GM19035 (cell line): ENCODE data around the gene MUC12.
A peak's percentile ranks its signal among the peaks of the same experiment; 100 is the strongest.
"Not testable (repeated sequence)": the region's sequence is repeated elsewhere in the genome, so short reads cannot be mapped to it uniquely, and the experiment has no call there.

Experiments used
- ATAC-seq: cut with Tn5 transposase; IDR thresholded peaks from one replicate; pipeline ENCODE4 v1.9.1; 2021; ENCODE audit not compliant: unreplicated experiment

The MUC12 gene

DNA sequence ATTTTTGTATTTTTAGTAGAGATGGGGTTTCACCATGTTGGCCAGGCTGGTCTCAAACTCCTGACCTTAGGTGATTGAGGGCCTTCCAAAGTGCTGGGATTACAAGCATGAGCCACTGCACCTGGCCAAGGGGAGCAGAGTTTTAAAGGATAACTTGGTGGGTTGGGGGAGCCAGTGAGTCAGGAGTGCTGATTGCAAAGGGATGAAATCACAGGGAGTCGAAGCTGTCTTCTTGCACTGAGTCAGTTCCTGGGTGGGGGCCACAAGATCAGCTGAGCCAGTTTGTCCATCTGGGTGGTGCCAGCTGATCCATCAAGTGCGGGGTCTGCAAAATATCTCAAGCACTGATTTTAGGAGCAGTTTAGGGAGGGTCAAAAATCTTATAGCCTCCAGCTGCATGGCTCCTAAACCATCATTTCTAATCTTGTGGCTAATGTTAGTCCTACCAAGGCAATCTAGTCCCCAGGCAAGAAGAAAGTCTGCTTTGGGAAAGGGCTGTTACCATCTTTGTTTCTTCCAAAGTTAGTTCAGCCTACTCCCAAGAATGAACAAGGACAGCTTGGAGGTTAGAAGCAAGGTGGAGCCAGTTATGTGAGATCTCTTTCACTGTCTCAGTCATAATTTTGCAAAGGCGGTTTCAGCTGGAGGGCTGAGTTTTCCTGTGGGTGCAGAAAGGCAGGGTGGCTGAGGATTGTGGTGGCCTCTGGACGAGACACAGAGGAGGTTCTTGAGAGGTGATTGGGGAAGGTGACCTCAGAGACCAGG lies 15.8 kb downstream of the MUC12 start:
- ATAC-seq: not testable (repeated sequence)

GRCh38 chr7:100991631-100992030 lies 22.3 kb downstream of the MUC12 start:
- ATAC-seq: no peak

DNA sequence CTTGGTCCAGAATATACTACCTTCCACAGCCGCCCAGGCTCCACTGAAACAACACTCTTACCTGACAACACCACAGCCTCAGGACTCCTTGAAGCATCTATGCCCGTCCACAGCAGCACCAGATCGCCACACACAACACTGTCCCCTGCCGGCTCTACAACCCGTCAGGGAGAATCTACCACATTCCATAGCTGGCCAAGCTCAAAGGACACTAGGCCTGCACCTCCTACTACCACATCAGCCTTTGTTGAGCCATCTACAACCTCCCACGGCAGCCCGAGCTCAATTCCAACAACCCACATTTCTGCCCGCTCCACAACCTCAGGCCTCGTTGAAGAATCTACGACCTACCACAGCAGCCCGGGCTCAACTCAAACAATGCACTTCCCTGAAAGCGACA lies 22.9 kb downstream of the MUC12 start:
- ATAC-seq: not testable (repeated sequence)

GRCh38 chr7:100994671-100995070 lies 25.3 kb downstream of the MUC12 start:
- not testable (repeated sequence) for ATAC-seq

GRCh38 chr7:100998530-100998929 lies 29.2 kb downstream of the MUC12 start:
- not testable (repeated sequence) for ATAC-seq

- ATAC-seq: not testable (repeated sequence)
Measured at GRCh38 chr7:100999334-100999733, 30.0 kb downstream of the MUC12 start.

DNA sequence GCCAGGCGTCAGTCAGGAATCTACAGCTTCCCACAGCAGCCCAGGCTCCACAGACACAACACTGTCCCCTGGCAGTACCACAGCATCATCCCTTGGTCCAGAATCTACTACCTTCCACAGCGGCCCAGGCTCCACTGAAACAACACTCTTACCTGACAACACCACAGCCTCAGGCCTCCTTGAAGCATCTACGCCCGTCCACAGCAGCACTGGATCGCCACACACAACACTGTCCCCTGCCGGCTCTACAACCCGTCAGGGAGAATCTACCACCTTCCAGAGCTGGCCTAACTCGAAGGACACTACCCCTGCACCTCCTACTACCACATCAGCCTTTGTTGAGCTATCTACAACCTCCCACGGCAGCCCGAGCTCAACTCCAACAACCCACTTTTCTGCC lies 30.7 kb downstream of the MUC12 start:
- ATAC-seq: not testable (repeated sequence)

- not testable (repeated sequence) for ATAC-seq
Measured at GRCh38 chr7:101002333-101002732, 33.0 kb downstream of the MUC12 start.

DNA sequence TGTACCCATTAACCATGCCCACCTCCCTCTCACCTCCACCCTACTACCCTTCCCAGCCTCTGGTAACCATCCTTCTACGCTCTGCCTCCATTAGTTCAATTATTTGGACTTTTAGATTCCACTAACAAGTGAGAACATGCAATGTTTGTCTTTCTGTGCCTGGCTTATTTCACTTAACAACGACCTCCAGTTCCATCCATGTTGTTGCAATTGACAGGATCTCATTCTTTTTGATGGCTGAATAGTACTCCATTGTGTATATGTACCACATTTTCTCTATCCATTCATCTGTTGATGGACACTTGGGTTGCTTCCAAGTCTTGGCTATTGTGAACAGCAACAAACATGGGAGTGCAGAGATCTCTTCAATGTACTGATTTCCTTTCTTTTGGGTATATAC lies 38.0 kb downstream of the MUC12 start:
- not testable (repeated sequence) for ATAC-seq

GRCh38 chr7:101009629-101010028 lies 40.3 kb downstream of the MUC12 start:
- no peak for ATAC-seq

GRCh38 chr7:101012931-101013330 lies 43.6 kb downstream of the MUC12 start:
- no peak for ATAC-seq

DNA sequence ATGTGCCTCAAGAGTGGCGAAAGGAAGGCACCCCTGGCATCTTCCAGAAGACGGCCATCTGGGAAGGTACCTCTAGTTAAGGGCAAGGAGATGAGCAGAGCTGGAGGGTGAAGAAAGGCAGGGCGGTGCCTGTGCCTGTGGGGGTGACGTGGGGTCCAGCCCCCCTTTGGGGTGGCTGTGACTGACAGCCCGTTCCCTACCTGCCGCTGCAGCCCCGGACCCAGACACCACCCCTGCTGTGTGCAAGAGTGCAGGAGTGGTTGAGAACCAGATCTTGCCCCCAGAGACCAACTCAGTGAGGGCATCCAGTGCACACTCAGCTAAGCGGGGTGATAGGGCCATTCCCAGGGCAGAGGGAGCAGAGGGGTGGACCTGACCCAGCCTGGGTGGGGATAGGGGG lies 46.3 kb downstream of the MUC12 start:
- ATAC-seq: no peak

DNA sequence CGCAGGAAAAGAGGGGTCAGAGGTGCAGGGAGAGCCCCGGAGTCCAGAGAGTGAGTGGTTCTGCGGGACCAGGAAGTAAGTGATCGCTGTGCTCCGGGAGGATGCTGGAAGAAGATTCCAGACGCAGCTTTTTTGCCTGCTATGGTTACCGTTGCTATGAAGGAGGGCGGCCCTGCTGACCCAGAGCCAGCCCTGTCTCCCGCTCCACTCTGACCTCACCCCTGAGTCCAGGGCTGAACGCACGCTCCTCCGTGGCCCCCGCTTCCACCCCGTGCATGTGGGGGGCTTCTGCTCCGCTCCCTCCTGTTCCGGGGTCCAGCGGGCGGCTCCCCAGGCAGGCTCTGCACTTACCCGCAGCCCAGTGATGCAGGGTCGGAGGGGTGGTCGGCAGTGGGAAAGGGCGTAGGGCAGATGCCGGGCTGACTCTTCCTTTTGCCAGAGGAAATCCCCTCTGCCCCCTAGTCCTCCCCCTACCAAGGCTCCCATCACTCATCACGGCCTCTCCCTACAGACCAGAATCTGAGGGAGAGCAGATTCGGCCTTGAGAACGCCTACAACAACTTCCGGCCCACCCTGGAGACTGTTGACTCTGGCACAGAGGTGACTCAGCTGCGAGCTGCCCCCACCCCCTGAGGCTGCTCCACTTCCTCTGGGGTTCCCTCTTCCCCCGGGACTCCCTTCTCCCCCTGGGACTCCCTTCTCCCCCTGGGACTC lies 47.9 kb downstream of the MUC12 start:
- peak; percentile 61 for ATAC-seq

GRCh38 chr7:101018271-101019167 lies 49.2 kb downstream of the MUC12 start:
- ATAC-seq: no peak

DNA sequence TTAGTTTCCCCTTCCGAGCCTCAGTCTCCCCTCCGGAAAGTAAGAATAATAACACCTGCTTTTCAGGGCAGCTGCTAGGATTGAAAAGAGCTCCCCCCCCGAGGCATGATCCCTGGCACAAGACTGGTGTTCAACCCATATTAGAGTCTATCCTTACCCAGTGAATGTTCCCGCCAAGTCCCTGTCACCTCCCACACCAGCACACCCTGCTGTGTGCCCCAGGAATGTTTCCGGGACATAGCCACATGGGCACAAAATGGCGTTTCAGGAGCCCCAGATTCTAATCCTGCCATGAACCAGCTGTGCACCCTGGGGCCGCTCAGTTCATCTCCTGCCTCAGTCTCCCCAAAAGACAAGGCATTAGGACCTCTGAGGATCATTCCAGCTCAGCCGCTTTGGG lies 51.1 kb downstream of the MUC12 start:
- no peak for ATAC-seq

DNA sequence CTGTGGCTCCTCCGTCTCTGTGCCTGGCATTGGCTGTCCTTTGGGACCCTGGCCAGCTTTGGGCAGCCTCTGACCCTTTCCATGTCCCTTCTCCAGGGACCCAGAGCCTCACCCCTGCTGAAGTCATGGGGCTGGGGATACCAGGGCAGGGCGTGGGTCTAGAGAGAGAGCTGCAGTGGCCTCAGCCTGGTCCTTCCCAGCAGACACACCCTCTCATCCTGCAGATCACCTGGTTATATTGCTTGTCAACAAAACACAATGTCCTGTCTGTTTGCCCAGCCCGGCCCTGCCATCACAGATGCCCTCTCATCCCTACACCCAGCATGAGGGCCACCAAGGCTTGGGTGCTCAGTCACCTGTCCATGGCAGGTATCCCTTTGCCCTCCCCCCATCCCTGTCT lies 52.3 kb downstream of the MUC12 start:
- ATAC-seq: no peak

DNA sequence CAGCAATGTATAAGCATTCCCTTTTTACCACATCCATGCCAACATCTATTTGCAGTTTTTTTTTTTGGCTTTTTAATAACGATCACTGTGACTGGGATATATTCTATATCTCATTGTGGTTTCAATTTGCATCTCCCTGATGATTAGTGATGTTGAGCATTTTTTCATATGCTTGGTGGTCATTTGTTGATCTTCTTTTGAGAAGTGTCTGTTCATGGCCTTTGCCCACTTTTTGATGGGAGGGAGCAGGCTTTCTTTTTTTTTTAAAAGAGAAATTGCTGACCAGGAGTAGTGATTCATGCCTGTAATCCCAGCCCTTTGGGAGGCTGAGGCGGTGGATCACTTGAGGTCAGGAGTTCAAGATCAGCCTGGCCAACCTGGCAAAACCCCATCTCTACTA lies 54.5 kb downstream of the MUC12 start:
- no peak for ATAC-seq

DNA sequence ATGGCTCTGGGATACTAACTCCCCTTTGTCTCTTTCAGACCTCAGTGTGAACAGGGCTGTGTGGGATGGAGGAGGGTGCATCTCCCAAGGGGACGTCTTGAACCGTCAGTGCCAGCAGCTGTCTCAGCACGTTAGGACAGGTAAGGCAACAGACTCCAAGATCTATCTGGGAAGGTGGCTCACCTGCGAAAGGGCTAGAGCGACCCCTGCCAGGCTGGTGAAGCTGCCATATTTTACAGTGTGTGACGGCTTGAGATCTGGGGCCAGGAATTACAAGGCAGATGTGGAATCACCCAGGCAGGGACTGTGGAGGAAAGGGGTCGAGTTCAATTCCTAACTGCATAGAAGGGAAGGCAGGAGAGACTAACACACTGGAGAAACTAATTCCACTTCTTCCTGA lies 61.7 kb downstream of the MUC12 start:
- no peak for ATAC-seq

- no peak for ATAC-seq
Measured at GRCh38 chr7:101035941-101036340, 66.6 kb downstream of the MUC12 start.

GRCh38 chr7:101041283-101041682 lies 71.9 kb downstream of the MUC12 start:
- not testable (repeated sequence) for ATAC-seq

DNA sequence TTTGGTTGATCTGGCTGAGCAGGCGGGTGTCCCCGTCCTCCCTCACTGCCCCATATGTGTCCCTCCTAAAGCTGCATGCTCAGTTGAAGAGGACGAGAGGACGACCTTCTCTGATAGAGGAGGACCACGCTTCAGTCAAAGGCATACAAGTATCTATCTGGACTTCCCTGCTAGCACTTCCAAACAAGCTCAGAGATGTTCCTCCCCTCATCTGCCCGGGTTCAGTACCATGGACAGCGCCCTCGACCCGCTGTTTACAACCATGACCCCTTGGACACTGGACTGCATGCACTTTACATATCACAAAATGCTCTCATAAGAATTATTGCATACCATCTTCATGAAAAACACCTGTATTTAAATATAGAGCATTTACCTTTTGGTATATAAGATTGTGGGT lies 89.0 kb downstream of the MUC12 start:
- ATAC-seq: no peak

- ATAC-seq: no peak
Measured at GRCh38 chr7:101059620-101059942, 90.2 kb downstream of the MUC12 start.
